ENCODE results near the gene LRRC72. TPM values are rescaled to one million over a fixed set of nuclear protein-coding genes. Genes with fewer than 3 reads are reported as not detected.

The LRRC72 gene
- total and polyA plus RNA-seq, 12 donors, result not detected

DNA sequence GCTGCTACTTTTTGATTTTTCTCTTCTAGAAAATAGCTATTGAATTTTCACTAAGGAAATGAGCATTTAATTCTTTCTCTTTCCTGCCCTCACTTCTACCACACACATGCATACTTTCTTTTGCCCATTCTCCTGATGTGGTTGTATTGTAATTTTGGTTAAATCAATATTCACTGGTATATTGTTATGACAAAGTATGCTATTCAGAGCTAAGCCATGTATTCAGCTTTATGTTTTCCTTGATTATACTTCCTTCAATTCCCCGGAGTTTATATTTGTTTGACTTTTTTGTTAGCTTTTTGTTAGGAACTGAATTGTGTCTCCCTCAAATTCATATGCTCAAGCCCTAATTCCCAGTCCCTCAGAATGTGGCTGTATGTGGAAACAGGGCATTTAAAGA lies 24.0 kb downstream of the LRRC72 start:
- no peak overlapping the region for H3K4me3 ChIP-seq
- H3K27me3 ChIP-seq, result no peaks in the 10 kb centered on the region
- 54 to 74% (median 63%) methylated on average over 1 of the region's 1 CpG for WGBS, 4 donors
- no peak for DNase-seq
- H3K27ac ChIP-seq, result no peak overlapping the region
- H3K9me3 ChIP-seq (replicated peaks in 1 of 3), result no peaks in the 10 kb centered on the region
- TF ChIP-seq, protein P1, sequence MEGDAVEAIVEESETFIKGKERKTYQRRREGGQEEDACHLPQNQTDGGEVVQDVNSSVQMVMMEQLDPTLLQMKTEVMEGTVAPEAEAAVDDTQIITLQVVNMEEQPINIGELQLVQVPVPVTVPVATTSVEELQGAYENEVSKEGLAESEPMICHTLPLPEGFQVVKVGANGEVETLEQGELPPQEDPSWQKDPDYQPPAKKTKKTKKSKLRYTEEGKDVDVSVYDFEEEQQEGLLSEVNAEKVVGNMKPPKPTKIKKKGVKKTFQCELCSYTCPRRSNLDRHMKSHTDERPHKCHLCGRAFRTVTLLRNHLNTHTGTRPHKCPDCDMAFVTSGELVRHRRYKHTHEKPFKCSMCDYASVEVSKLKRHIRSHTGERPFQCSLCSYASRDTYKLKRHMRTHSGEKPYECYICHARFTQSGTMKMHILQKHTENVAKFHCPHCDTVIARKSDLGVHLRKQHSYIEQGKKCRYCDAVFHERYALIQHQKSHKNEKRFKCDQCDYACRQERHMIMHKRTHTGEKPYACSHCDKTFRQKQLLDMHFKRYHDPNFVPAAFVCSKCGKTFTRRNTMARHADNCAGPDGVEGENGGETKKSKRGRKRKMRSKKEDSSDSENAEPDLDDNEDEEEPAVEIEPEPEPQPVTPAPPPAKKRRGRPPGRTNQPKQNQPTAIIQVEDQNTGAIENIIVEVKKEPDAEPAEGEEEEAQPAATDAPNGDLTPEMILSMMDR (IDR thresholded peaks at IDR 0.05), result no peak
- TF ChIP-seq POLR2A (IDR thresholded peaks at IDR 0.05), result no peak
- no peaks in the 10 kb centered on the region for H3K4me1 ChIP-seq (replicated peaks in 1 of 2)
- intact Hi-C loops (cut with DNase I), result no loop called here
- H3K36me3 ChIP-seq (replicated peaks in 1 of 2), result no peaks in the 10 kb centered on the region

DNA sequence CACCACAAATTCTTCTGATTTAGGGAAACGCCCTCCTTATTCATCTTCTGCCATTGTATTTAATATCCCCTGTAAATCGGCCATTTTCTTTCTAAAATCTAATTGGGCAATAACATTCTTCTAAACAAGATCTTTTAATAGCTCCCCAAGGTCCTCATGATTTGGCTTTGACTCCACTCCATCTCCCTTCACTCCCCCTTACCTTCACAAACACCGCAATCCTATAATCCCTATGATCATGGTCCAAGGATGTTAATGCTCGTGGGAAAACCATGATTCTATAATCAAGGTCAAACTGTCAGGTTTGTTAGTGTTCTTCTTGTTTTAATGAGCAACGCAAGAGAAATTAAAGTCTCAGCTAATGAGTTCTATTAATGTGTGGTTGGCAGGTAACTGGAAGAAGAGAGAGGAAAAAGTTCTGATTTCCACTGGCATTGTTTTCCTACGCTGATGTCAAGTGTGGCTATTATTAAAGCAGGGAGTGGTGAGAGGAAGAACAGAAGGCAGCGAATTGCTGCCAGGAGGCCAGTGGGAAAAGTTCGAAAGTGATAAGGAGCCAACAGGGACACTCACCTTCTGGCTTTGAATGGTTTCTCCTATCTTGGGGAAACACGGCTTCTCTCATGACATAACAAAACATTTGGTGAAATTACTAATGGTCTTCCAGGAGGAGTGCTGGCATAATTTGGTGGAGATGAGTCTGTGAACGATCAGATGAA lies 28.1 kb downstream of the LRRC72 start:
- TF ChIP-seq, protein P1 (IDR thresholded peaks at IDR 0.05), result no peak
- no peak for TF ChIP-seq POLR2A (IDR thresholded peaks at IDR 0.05)
- Histone ChIP-seq H3K4me3 (no peak overlapping the region), H3K4me1 (replicated peaks in 1 of 2) (no peaks in the 10 kb centered on the region), H3K9me3 (replicated peaks in 1 of 3) (no peaks in the 10 kb centered on the region), H3K27ac (no peak overlapping the region), H3K36me3 (replicated peaks in 1 of 2) (no peaks in the 10 kb centered on the region), H3K27me3 (no peaks in the 10 kb centered on the region)
- intact Hi-C loops (cut with DNase I), result no loop called here
- WGBS, 4 donors, result 74 to 78% (median 77%) methylated on average over 10 of the region's 10 CpGs
- no peak for DNase-seq

DNA sequence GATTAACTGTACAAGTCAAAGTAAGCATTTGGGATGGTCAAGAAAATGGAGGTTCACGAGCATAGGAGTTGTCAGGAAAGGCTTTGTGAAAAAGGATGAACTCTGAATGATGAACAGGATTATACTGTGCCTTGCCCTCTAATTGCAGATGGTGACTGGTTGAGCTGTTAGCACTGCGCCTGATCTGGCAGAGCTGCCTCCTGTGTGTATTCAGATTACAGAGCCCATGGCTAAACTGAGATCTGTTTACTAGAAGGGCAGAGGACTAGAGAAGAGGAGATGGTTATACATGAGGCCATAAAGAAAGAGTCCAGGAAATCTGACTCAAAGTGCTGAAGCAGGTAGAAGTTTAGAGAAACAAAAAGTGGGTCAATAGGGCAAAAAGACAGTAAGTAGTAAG lies 29.7 kb downstream of the LRRC72 start:
- H3K27ac ChIP-seq, result no peak overlapping the region
- H3K27me3 ChIP-seq, result no peaks in the 10 kb centered on the region
- H3K36me3 ChIP-seq (replicated peaks in 1 of 2), result no peaks in the 10 kb centered on the region
- 41 to 96% (median 84%) methylated on average over 2 of the region's 2 CpGs for WGBS, 4 donors
- H3K4me3 ChIP-seq, result no peak overlapping the region
- H3K9me3 ChIP-seq (replicated peaks in 1 of 3), result no peaks in the 10 kb centered on the region
- no peak for DNase-seq
- no peaks in the 10 kb centered on the region for H3K4me1 ChIP-seq (replicated peaks in 1 of 2)
- intact Hi-C loops (cut with DNase I), result no loop called here
- no peak for TF ChIP-seq POLR2A (IDR thresholded peaks at IDR 0.05)
- TF ChIP-seq, protein P1 (IDR thresholded peaks at IDR 0.05), result no peak

DNA sequence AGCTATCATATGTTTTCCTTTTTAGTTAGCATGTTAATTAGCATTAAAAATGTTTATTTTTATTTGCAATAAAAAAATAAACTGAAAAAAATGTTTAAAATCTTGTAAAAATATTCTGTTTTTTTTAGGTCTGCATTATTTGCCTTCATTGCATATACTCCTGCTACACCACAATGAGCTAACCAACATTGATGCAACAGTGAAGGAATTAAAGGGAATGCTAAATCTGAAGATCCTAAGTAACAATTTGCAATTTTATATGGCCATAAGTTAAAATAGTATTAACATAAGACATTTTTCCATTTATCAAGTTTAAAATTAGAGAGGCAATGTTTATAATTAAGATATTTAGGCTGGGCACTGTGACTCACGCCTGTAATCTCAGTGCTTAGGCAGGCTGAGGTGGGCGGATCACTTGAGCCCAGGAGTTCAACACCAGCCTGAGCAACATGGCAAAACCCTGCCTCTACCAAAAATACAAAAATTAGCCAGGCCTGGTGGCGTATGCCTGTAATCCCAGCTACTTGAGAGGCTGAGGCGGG lies 32.2 kb downstream of the LRRC72 start:
- Histone ChIP-seq H3K27ac (no peak overlapping the region), H3K9me3 (replicated peaks in 1 of 3) (no peaks in the 10 kb centered on the region)
- 89 to 94% (median 91%) methylated on average over 4 of the region's 4 CpGs for WGBS, 4 donors

More for the DNA sequence above, 32.2 kb downstream of the LRRC72 start:
- TF ChIP-seq, protein P1 (IDR thresholded peaks at IDR 0.05), result no peak
- no peak for TF ChIP-seq POLR2A (IDR thresholded peaks at IDR 0.05)
- no peaks in the 10 kb centered on the region for H3K4me1 ChIP-seq (replicated peaks in 1 of 2)
- no peaks in the 10 kb centered on the region for H3K36me3 ChIP-seq (replicated peaks in 1 of 2)
- no peak for DNase-seq
- intact Hi-C loops (cut with DNase I), result no loop called here
- no peaks in the 10 kb centered on the region for H3K27me3 ChIP-seq
- H3K4me3 ChIP-seq, result no peak overlapping the region
